ENCODE data around the gene MLF1. TPM values are rescaled to one million over a fixed set of nuclear protein-coding genes. Genes with fewer than 3 reads are reported as not detected.

The MLF1 gene
- total RNA-seq, 2 donors from 2014 or later = 4.3 to 8.3 TPM

DNA sequence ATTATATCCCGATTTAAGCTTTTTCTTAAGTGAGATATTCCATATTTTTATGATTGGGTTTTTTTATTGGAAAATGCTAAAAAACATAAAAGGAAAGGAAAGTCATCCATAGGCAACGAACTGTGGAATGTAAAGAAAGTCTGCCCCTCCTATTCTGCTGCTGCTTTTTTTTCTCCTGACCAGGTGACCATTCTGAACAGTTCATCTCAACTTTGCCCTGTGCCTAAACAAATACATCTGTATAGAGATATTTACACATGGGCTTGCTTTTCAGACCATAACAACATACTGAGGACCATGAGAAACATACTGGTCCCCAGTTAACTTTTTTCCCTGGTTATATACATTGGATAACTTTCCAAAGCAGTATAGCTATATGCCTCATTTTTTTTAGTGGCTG, 18.9 kb upstream of the MLF1 start:
- Histone ChIP-seq H3K9me3 (no peaks in the 10 kb centered on the region), H3K27me3 (no peaks in the 10 kb centered on the region), H3K4me1 (no peaks in the 10 kb centered on the region), H3K4me3 (no peak overlapping the region), H3K27ac (no peak overlapping the region), H3K36me3 (replicated peaks in 1 of 2; ENCODE audit: insufficient read depth in 1 of 2, low read depth in 2 of 2) (no peaks in the 10 kb centered on the region)
- ATAC-seq (no peak), DNase-seq (no peak)
- 71 to 79% methylated on average over 2 of the region's 2 CpGs for WGBS, 2 donors
- intact Hi-C loops (cut with DNase I) = no loop called here
- TF ChIP-seq, protein P1, sequence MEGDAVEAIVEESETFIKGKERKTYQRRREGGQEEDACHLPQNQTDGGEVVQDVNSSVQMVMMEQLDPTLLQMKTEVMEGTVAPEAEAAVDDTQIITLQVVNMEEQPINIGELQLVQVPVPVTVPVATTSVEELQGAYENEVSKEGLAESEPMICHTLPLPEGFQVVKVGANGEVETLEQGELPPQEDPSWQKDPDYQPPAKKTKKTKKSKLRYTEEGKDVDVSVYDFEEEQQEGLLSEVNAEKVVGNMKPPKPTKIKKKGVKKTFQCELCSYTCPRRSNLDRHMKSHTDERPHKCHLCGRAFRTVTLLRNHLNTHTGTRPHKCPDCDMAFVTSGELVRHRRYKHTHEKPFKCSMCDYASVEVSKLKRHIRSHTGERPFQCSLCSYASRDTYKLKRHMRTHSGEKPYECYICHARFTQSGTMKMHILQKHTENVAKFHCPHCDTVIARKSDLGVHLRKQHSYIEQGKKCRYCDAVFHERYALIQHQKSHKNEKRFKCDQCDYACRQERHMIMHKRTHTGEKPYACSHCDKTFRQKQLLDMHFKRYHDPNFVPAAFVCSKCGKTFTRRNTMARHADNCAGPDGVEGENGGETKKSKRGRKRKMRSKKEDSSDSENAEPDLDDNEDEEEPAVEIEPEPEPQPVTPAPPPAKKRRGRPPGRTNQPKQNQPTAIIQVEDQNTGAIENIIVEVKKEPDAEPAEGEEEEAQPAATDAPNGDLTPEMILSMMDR (IDR thresholded peaks at IDR 0.05) = no peak
- TF ChIP-seq POLR2A (IDR thresholded peaks at IDR 0.05) = no peak

DNA sequence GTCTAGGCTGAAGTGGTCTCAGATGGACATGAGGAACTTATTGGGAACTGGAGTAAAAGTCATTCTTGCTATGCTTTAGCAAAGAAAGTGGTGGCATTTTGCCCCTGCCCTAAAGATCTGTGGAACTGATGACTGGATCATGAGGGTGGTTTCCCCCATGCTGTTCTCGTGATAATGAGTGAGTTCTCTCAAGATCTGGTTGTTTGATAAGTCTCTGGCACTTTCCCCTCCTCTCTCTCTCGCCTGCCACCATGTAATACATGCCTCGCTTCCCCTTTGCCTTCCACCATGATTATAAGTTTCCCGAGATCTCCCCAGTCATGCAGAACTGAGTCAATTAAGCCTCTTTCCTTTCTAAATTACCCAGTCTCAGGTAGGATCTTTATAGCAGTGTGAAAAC, 11.5 kb upstream of the MLF1 start:
- no peaks in the 10 kb centered on the region for H3K36me3 ChIP-seq (replicated peaks in 1 of 2; ENCODE audit: insufficient read depth in 1 of 2, low read depth in 2 of 2)
- TF ChIP-seq, protein P1 (IDR thresholded peaks at IDR 0.05) = no peak
- TF ChIP-seq POLR2A (IDR thresholded peaks at IDR 0.05) = no peak
- 58 to 75% methylated on average over 4 of the region's 4 CpGs for WGBS, 2 donors
- no peak overlapping the region for H3K4me3 ChIP-seq
- no peak overlapping the region for H3K27ac ChIP-seq
- no peaks in the 10 kb centered on the region for H3K4me1 ChIP-seq
- H3K27me3 ChIP-seq = no peaks in the 10 kb centered on the region
- H3K9me3 ChIP-seq = no peaks in the 10 kb centered on the region
- intact Hi-C loops (cut with DNase I) = no loop called here
- ATAC-seq (no peak), DNase-seq (no peak)

DNA sequence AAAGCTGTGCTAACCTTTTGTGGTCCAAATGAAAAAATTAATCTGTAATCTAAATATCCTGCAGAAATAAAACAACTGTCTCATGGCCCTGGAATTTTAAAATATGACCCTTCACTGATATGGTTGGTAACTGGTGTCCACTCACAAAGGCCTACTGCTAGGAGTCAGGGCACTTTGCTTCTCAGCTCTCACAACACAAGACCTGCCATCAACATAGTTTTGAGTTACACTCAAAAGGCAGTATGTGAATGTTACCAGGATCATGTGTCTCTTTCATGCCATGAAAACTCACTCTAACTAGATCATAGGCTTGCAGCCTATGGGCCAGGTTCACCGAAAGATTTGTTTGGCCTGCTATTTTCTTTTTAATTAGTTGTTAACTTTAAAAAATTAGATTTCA, 10.0 kb upstream of the MLF1 start:
- H3K27ac ChIP-seq = no peak overlapping the region
- no peaks in the 10 kb centered on the region for H3K27me3 ChIP-seq
- intact Hi-C loops (cut with DNase I) = no loop called here
- H3K36me3 ChIP-seq (replicated peaks in 1 of 2; ENCODE audit: insufficient read depth in 1 of 2, low read depth in 2 of 2) = no peaks in the 10 kb centered on the region
- no peaks in the 10 kb centered on the region for H3K4me1 ChIP-seq
- WGBS, 2 donors = 95% methylated on average over 1 of the region's 1 CpG
- no peaks in the 10 kb centered on the region for H3K9me3 ChIP-seq
- ATAC-seq (no peak), DNase-seq (no peak)
- no peak overlapping the region for H3K4me3 ChIP-seq
- TF ChIP-seq, protein P1 (IDR thresholded peaks at IDR 0.05) = no peak
- no peak for TF ChIP-seq POLR2A (IDR thresholded peaks at IDR 0.05)

DNA sequence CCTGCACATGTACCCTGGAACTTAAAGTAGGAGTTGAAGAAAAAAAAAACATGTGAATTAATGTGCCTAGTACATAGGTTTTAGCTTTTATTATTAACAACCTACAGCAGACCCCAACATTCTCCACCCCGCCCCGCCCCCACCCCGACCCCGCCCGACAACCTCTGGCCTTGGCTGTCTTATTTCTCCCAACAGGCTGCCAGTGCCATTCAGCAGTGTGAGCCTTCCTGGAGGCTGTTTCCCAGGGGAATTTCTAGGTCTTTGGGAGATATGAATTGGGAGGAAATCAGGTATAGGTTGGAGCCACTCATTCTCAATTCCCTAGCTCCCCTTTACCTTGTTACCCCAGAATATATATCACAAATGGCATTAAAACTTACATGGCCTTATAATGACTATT, 8.3 kb upstream of the MLF1 start:
- Histone ChIP-seq H3K4me3 (no peak overlapping the region), H3K4me1 (no peaks in the 10 kb centered on the region), H3K9me3 (no peaks in the 10 kb centered on the region), H3K27ac (no peak overlapping the region), H3K36me3 (replicated peaks in 1 of 2; ENCODE audit: insufficient read depth in 1 of 2, low read depth in 2 of 2) (no peaks in the 10 kb centered on the region), H3K27me3 (no peaks in the 10 kb centered on the region)
- no peak for TF ChIP-seq POLR2A (IDR thresholded peaks at IDR 0.05)
- TF ChIP-seq, protein P1 (IDR thresholded peaks at IDR 0.05) = no peak
- intact Hi-C loops (cut with DNase I) = no loop called here
- ATAC-seq = no peak
- 67 to 74% methylated on average over 5 of the region's 5 CpGs for WGBS, 2 donors
- no peak for DNase-seq

DNA sequence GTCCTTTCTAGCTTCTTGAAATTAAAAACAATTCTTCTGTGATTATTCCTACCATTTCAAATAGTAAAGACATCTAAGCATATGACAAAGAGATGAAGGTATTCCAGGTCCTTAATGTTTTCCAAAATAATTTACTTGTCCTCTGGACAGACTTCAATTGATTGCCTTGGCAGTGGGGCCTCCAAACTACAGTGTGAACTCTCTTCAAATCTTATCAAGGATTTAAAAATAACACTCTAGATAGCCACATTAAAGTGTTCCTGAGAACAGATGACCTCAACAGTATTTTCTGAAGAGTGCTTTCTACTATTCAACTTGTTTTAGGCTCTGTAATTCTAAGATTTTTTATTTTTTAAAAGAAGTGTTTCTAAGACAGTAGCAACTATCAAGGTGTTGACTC, 7.9 kb upstream of the MLF1 start:
- Histone ChIP-seq H3K9me3 (no peaks in the 10 kb centered on the region), H3K27me3 (no peaks in the 10 kb centered on the region), H3K27ac (no peak overlapping the region), H3K4me1 (no peaks in the 10 kb centered on the region), H3K36me3 (replicated peaks in 1 of 2; ENCODE audit: insufficient read depth in 1 of 2, low read depth in 2 of 2) (no peaks in the 10 kb centered on the region), H3K4me3 (no peak overlapping the region)
- intact Hi-C loops (cut with DNase I) = no loop called here
- TF ChIP-seq, protein P1 (IDR thresholded peaks at IDR 0.05) = no peak
- no peak for TF ChIP-seq POLR2A (IDR thresholded peaks at IDR 0.05)
- ATAC-seq (no peak), DNase-seq (no peak)
